ENCODE results near the gene CCDC7. TPM values are rescaled to one million over a fixed set of nuclear protein-coding genes. Genes with fewer than 3 reads are reported as not detected.
"Not testable (repeated sequence)": the region's sequence is repeated elsewhere in the genome, so short reads cannot be mapped to it uniquely, and the experiment has no call there.

Gene CCDC7
- total RNA-seq, 1 donor from 2014 or later: 11.1 TPM

DNA sequence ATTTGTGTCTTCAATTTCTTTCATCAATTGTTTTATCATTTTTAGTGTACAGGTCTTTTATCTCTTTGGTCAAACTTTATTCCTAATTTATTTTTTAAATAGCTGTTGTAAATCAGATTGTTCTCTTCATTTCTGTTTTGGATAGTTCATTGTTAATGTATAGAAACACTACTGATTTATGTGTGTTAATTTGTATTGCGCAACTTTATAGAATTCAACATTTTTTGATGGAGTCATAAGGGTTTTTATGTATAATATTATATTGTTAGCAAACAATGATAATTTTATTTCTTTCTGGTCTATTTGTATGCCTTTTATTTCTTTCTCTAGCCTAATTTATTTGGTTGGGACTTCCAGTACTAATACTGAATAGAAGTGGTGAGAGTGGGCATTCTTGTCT is 181.2 kb downstream of the CCDC7 start:
- Mint-ChIP-seq H3K36me3 (peaks cover 10% of the 10 kb centered on the region), H3K9me3 (peaks cover 19% of the 10 kb centered on the region), H3K4me1 (no peaks in the 10 kb centered on the region), H3K27ac (no peak overlapping the region), H3K27me3 (ENCODE audit: low read depth) (no peaks in the 10 kb centered on the region), H3K4me3 (no peak overlapping the region)
- no peak for DNase-seq (ENCODE audit: low spot score in 2 of 2, unreplicated experiment in 2 of 2)
- TF ChIP-seq, protein P1, sequence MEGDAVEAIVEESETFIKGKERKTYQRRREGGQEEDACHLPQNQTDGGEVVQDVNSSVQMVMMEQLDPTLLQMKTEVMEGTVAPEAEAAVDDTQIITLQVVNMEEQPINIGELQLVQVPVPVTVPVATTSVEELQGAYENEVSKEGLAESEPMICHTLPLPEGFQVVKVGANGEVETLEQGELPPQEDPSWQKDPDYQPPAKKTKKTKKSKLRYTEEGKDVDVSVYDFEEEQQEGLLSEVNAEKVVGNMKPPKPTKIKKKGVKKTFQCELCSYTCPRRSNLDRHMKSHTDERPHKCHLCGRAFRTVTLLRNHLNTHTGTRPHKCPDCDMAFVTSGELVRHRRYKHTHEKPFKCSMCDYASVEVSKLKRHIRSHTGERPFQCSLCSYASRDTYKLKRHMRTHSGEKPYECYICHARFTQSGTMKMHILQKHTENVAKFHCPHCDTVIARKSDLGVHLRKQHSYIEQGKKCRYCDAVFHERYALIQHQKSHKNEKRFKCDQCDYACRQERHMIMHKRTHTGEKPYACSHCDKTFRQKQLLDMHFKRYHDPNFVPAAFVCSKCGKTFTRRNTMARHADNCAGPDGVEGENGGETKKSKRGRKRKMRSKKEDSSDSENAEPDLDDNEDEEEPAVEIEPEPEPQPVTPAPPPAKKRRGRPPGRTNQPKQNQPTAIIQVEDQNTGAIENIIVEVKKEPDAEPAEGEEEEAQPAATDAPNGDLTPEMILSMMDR (IDR thresholded peaks at IDR 0.05; ENCODE audit: unreplicated experiment): no peak

DNA sequence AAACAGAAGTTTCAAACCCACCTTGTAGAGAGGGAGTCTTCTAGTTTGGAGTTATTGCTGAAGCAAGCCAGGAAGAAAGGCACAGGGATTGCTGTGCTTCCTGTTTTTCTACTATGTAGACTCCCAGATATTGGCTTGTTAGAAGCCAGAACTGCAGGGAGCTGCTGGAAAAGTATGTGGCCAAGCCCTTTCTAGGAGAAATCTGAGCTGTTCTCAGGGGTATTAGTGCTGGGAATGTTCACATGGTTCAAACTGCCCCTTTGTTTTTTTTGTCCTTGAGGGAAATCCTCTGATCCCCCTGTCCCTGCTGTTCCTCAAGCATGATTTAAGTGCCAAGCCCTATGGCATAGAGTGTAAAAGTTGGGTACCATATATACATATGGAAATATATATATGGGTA is 184.0 kb downstream of the CCDC7 start:
- Mint-ChIP-seq H3K36me3 (peaks cover 8% of the 10 kb centered on the region), H3K9me3 (peaks cover 19% of the 10 kb centered on the region), H3K27ac (no peak overlapping the region), H3K4me3 (no peak overlapping the region), H3K27me3 (ENCODE audit: low read depth) (no peaks in the 10 kb centered on the region), H3K4me1 (no peaks in the 10 kb centered on the region)
- TF ChIP-seq, protein P1 (IDR thresholded peaks at IDR 0.05; ENCODE audit: unreplicated experiment): no peak
- DNase-seq (ENCODE audit: low spot score in 2 of 2, unreplicated experiment in 2 of 2): no peak

- H3K4me3 Mint-ChIP-seq: no peak overlapping the region
- no peaks in the 10 kb centered on the region for H3K27me3 Mint-ChIP-seq (ENCODE audit: low read depth)
- TF ChIP-seq, protein P1 (IDR thresholded peaks at IDR 0.05; ENCODE audit: unreplicated experiment): no peak
- no peak for DNase-seq (ENCODE audit: low spot score in 2 of 2, unreplicated experiment in 2 of 2)
- no peak overlapping the region for H3K27ac Mint-ChIP-seq
- H3K36me3 Mint-ChIP-seq: peaks cover 14% of the 10 kb centered on the region
- H3K9me3 Mint-ChIP-seq: peaks cover 53% of the 10 kb centered on the region
- peaks cover 3% of the 10 kb centered on the region for H3K4me1 Mint-ChIP-seq
These were observed 200.6 kb downstream of the CCDC7 start for GRCh38 chr10:32646535-32646934.

GRCh38 chr10:32650246-32650655 is 204.3 kb downstream of the CCDC7 start:
- TF ChIP-seq, protein P1 (IDR thresholded peaks at IDR 0.05; ENCODE audit: unreplicated experiment): no peak
- no peak for DNase-seq (ENCODE audit: low spot score in 2 of 2, unreplicated experiment in 2 of 2)
- Mint-ChIP-seq H3K27ac (no peak overlapping the region), H3K4me1 (peaks cover 3% of the 10 kb centered on the region), H3K9me3 (peaks cover 58% of the 10 kb centered on the region), H3K36me3 (peaks cover 16% of the 10 kb centered on the region), H3K27me3 (ENCODE audit: low read depth) (no peaks in the 10 kb centered on the region), H3K4me3 (no peak overlapping the region)

DNA sequence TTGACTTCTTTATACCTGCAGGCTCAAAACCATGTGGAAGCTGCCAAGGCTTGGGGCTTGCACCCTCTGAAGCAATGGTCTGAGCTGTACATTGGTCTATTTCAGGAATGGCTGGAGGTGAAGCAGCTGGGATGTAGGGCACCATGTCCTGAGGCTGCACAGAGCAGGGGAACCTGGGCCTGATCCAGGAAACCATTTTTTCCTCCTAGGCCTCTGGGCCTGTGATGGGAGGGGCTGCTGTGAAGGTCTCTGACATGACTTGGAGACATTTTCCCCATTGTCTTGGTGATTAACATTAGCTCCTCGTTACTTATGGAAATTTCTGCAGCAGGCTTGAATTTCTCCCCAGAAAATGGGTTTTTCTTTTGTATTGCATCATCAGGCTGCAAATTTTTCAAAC is 211.5 kb downstream of the CCDC7 start:
- H3K4me3 Mint-ChIP-seq, H3K4me1 Mint-ChIP-seq, H3K27ac Mint-ChIP-seq: not testable (repeated sequence)

DNA sequence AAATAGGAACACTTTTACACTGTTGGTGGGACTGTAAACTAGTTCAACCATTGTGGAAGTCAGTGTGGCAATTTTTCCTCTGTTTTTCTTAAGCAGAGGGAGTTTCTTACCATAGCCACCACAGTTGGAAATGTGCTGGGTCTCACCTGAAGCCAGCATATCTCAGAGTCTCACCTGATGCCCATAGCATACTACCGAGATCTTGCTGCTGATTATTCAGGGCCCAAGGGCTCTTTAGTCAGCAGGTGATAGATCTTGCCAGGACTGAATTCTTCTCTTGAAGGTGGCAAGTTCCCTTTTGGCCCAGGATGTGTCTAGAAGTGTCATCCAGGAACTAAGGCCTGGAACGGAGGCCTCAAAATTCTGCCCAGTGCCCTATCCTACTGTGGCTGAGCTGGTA is 215.4 kb downstream of the CCDC7 start:
- peaks cover 22% of the 10 kb centered on the region for H3K9me3 Mint-ChIP-seq
- no peak for DNase-seq (ENCODE audit: low spot score in 2 of 2, unreplicated experiment in 2 of 2)
- no peak overlapping the region for H3K4me3 Mint-ChIP-seq
- H3K4me1 Mint-ChIP-seq: no peaks in the 10 kb centered on the region
- TF ChIP-seq, protein P1 (IDR thresholded peaks at IDR 0.05; ENCODE audit: unreplicated experiment): no peak
- H3K36me3 Mint-ChIP-seq: peaks cover 12% of the 10 kb centered on the region
- H3K27me3 Mint-ChIP-seq (ENCODE audit: low read depth): no peaks in the 10 kb centered on the region
- H3K27ac Mint-ChIP-seq: no peak overlapping the region

More for the DNA sequence above, 211.5 kb downstream of the CCDC7 start:
- H3K36me3 Mint-ChIP-seq: peaks cover 22% of the 10 kb centered on the region
- peaks cover 52% of the 10 kb centered on the region for H3K9me3 Mint-ChIP-seq
- not testable (repeated sequence) for DNase-seq (ENCODE audit: low spot score in 2 of 2, unreplicated experiment in 2 of 2); H3K27me3 Mint-ChIP-seq (ENCODE audit: low read depth)

Measured in mesothelial cell of epicardium (in vitro differentiated cells).